ENCODE measurements around the gene WNT9A.

Gene WNT9A

DNA sequence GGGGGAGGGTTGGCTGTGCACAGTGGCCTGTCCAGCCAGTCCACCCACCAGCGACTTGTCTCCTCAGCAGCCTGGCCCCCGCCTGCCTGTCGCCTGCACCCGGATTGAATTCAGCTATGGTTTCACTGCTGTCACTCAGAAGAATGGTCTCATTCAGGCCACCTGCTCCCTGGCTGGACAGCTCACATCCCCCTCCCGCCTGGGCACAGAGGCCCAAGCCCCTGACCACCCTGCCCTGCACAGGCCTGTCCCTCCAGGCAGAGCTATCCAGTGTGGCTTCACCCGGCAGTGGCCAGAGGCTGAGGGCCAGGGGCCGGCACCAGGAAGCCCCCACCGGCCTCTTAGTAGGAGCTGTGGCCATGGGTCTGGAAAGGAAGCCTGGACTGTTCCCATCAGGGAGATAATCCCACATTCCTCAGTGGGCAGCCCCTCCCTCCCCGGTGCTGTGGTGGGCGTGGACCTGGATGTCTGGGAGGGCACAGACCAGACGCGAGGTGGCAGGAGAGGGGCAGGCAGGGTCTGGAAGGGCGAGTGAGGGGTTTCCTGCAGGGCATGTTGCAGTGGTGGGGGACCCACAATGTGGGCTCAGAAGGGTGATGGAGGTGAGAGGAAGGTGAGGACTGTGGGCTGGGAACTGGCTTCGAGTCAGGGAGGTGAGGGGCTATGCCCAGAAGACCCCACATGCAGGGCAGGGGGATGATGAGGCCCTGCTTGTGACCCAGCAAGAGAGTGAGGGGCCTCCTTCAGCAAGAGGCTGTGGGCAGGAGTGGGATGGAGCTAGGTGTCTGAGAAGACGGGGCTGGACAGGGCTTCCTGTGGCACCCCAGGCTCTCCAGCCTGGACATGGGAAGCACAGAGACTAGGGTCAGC is 30.4 kb downstream of the WNT9A start:
- no peak for ATAC-seq
- no peak for TF ChIP-seq RARB (CRISPR knock-in tag; IDR thresholded peaks at IDR 0.05)
- TF ChIP-seq SNAI2 (CRISPR knock-in tag; IDR thresholded peaks at IDR 0.05), result no peak
- TF ChIP-seq, protein P1, sequence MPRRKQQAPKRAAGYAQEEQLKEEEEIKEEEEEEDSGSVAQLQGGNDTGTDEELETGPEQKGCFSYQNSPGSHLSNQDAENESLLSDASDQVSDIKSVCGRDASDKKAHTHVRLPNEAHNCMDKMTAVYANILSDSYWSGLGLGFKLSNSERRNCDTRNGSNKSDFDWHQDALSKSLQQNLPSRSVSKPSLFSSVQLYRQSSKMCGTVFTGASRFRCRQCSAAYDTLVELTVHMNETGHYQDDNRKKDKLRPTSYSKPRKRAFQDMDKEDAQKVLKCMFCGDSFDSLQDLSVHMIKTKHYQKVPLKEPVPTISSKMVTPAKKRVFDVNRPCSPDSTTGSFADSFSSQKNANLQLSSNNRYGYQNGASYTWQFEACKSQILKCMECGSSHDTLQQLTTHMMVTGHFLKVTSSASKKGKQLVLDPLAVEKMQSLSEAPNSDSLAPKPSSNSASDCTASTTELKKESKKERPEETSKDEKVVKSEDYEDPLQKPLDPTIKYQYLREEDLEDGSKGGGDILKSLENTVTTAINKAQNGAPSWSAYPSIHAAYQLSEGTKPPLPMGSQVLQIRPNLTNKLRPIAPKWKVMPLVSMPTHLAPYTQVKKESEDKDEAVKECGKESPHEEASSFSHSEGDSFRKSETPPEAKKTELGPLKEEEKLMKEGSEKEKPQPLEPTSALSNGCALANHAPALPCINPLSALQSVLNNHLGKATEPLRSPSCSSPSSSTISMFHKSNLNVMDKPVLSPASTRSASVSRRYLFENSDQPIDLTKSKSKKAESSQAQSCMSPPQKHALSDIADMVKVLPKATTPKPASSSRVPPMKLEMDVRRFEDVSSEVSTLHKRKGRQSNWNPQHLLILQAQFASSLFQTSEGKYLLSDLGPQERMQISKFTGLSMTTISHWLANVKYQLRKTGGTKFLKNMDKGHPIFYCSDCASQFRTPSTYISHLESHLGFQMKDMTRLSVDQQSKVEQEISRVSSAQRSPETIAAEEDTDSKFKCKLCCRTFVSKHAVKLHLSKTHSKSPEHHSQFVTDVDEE (CRISPR knock-in tag; IDR thresholded peaks at IDR 0.05), result no peak
- no peak for TF ChIP-seq PPARA (CRISPR knock-in tag; IDR thresholded peaks at IDR 0.05; ENCODE audit: borderline replicate concordance)
- no peak for TF ChIP-seq BACH2 (CRISPR knock-in tag; IDR thresholded peaks at IDR 0.05; ENCODE audit: borderline replicate concordance)
- no peak for TF ChIP-seq ZFP30 (CRISPR knock-in tag; IDR thresholded peaks at IDR 0.05)
- no peak for TF ChIP-seq ZC3H10 (CRISPR knock-in tag; IDR thresholded peaks at IDR 0.05)
- no peak for TF ChIP-seq ARNTL (CRISPR knock-in tag; IDR thresholded peaks at IDR 0.05; ENCODE audit: borderline replicate concordance, low read depth)
- no peak for TF ChIP-seq CSDC2 (CRISPR knock-in tag; IDR thresholded peaks at IDR 0.05)
- TF ChIP-seq POU6F1 (CRISPR knock-in tag; IDR thresholded peaks at IDR 0.05; ENCODE audit: borderline replicate concordance, low read depth), result no peak
- no peak for TF ChIP-seq ISL1 (CRISPR knock-in tag; IDR thresholded peaks at IDR 0.05)
- TF ChIP-seq CREB5 (CRISPR knock-in tag; IDR thresholded peaks at IDR 0.05; ENCODE audit: low read depth), result no peak
- TF ChIP-seq OSR1 (CRISPR knock-in tag; IDR thresholded peaks at IDR 0.05), result no peak
- TF ChIP-seq ZNF70 (CRISPR knock-in tag; IDR thresholded peaks at IDR 0.05), result no peak
- no peak for TF ChIP-seq ZNF565 (CRISPR knock-in tag; conservative IDR thresholded peaks at IDR 0.05; ENCODE audit: low read depth)
- TF ChIP-seq CSRNP3 (CRISPR knock-in tag; IDR thresholded peaks at IDR 0.05), result no peak
- TF ChIP-seq TCF4 (CRISPR knock-in tag; IDR thresholded peaks at IDR 0.05; ENCODE audit: borderline replicate concordance), result no peak

DNA sequence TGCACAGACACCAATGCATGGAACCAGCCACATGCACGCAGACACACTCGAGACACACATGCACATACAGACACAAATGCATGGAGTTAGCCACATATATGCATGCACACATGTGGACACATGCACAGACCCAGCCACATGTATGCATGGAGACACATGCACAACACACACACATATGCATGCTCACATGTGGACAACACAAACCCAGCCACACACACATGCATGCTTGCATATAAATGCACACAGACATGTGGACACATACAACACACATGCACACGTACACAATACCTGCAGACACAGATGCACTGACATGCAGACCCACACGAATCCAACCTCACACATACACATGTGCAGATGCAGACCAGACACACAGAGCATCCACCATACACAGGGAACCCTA is 31.1 kb downstream of the WNT9A start:
- no peak for TF ChIP-seq BACH2 (CRISPR knock-in tag; IDR thresholded peaks at IDR 0.05; ENCODE audit: borderline replicate concordance)
- no peak for TF ChIP-seq ZNF70 (CRISPR knock-in tag; IDR thresholded peaks at IDR 0.05)
- TF ChIP-seq, protein P2, sequence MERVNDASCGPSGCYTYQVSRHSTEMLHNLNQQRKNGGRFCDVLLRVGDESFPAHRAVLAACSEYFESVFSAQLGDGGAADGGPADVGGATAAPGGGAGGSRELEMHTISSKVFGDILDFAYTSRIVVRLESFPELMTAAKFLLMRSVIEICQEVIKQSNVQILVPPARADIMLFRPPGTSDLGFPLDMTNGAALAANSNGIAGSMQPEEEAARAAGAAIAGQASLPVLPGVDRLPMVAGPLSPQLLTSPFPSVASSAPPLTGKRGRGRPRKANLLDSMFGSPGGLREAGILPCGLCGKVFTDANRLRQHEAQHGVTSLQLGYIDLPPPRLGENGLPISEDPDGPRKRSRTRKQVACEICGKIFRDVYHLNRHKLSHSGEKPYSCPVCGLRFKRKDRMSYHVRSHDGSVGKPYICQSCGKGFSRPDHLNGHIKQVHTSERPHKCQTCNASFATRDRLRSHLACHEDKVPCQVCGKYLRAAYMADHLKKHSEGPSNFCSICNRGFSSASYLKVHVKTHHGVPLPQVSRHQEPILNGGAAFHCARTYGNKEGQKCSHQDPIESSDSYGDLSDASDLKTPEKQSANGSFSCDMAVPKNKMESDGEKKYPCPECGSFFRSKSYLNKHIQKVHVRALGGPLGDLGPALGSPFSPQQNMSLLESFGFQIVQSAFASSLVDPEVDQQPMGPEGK (CRISPR knock-in tag; IDR thresholded peaks at IDR 0.05; ENCODE audit: borderline replicate concordance), result no peak
- no peak for TF ChIP-seq ESRRG (CRISPR knock-in tag; IDR thresholded peaks at IDR 0.05)
- no peak for TF ChIP-seq SNAI2 (CRISPR knock-in tag; IDR thresholded peaks at IDR 0.05)
- no peak for TF ChIP-seq GLIS3 (CRISPR knock-in tag; IDR thresholded peaks at IDR 0.05)
- ATAC-seq, result no peak
